GM18951 (cell line): ENCODE data around the gene LGMN.

ENCODE experiments used
- POLR2A ChIP-seq: IDR thresholded peaks from 4 replicates; pipeline ENCODE4 v1.6.1; 2011; ENCODE audit warnings: mild to moderate bottlenecking; ENCODE audit not compliant: insufficient read length, insufficient read depth; ENCODE audit errors: extremely low read depth
- in situ Hi-C: fragments of 300-500 bp; cut with MboI; formaldehyde crosslinking; loops from one replicate; pipeline ENCODE4 v1.12.0; 2022; ENCODE audit warnings: low sequenced_read_pairs, mixed read lengths, inconsistent platforms; ENCODE audit not compliant: unreplicated experiment

Gene LGMN

GRCh38 chr14:92702441-92702918 is 45.9 kb downstream of the LGMN start:
- TF ChIP-seq POLR2A = no peak
- in situ Hi-C loops = no loop called here

GRCh38 chr14:92701826-92702225 is 46.6 kb downstream of the LGMN start:
- TF ChIP-seq POLR2A = no peak
- in situ Hi-C loops = no loop called here

GRCh38 chr14:92698393-92698792 is 50.0 kb downstream of the LGMN start:
- no peak for TF ChIP-seq POLR2A
- in situ Hi-C loops = loop anchor here (25.0 kb wide), 1 partner anchor 561 kb away; no protein-coding TSS in a partner anchor

DNA sequence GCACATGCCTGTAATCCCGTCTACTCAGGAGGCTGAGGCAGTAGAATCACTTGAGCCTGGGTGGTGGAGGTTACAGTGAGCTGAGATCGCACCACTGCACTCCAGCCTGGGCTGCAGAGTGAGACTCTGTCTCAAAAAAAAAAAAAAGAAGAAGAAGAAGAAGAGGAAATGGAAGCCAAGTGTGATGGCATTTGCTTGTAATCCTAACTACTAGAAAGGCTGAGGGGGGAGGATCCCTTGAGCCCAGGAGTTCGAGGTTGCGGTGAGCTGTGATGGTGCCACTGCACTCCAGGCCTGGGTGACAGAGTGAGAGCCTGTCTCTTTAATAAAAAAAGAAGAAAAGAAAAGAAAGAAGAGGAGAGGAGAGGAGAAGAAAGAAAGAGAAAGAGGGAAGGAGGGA is 52.1 kb downstream of the LGMN start:
- in situ Hi-C loops = loop anchor here (25.0 kb wide), 1 partner anchor 559 kb away; no protein-coding TSS in a partner anchor
- no peak for TF ChIP-seq POLR2A

DNA sequence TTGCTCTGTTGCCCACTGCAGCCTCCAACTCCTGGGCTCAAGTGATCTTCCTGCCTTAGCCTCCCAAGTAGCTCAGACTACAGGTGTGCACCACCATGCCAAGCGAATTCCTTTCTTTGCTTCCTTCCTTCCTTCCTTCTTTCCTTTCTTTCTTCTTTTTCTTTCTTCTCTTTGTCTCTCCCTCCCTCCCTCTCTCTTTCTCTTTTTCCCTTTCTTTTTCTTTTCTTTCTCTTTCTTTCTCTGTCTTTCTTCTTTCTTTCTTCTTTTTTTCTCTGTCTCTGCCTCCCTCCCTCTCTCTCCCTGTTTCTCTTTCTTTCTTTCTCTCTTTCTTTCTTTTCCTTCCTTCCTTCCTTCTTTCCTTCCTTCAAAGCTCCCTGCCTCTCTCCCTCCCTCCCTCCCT is 52.9 kb downstream of the LGMN start:
- in situ Hi-C loops = loop anchor here (25.0 kb wide), 1 partner anchor 558 kb away; no protein-coding TSS in a partner anchor
- TF ChIP-seq POLR2A = no peak

GRCh38 chr14:92694807-92695206 is 53.6 kb downstream of the LGMN start:
- no peak for TF ChIP-seq POLR2A
- in situ Hi-C loops = loop anchor here (25.0 kb wide), 1 partner anchor 558 kb away; no protein-coding TSS in a partner anchor

GRCh38 chr14:92693998-92694795 is 54.2 kb downstream of the LGMN start:
- TF ChIP-seq POLR2A = no peak
- in situ Hi-C loops = loop anchor here (25.0 kb wide), 1 partner anchor 557 kb away; no protein-coding TSS in a partner anchor

- in situ Hi-C loops = loop anchor here (25.0 kb wide), 1 partner anchor 556 kb away; no protein-coding TSS in a partner anchor
Measured at GRCh38 chr14:92692822-92693226, 55.6 kb downstream of the LGMN start.

GRCh38 chr14:92690171-92691011 is 58.0 kb downstream of the LGMN start:
- TF ChIP-seq POLR2A = no peak
- in situ Hi-C loops = loop anchor here (25.0 kb wide), 1 partner anchor 553 kb away; no protein-coding TSS in a partner anchor

More at GRCh38 chr14:92692822-92693226, 55.6 kb downstream of the LGMN start:
- no peak for TF ChIP-seq POLR2A

GRCh38 chr14:92688434-92689375 is 59.7 kb downstream of the LGMN start:
- in situ Hi-C loops = loop anchor here (25.0 kb wide), 1 partner anchor 551 kb away; no protein-coding TSS in a partner anchor
- no peak for TF ChIP-seq POLR2A

DNA sequence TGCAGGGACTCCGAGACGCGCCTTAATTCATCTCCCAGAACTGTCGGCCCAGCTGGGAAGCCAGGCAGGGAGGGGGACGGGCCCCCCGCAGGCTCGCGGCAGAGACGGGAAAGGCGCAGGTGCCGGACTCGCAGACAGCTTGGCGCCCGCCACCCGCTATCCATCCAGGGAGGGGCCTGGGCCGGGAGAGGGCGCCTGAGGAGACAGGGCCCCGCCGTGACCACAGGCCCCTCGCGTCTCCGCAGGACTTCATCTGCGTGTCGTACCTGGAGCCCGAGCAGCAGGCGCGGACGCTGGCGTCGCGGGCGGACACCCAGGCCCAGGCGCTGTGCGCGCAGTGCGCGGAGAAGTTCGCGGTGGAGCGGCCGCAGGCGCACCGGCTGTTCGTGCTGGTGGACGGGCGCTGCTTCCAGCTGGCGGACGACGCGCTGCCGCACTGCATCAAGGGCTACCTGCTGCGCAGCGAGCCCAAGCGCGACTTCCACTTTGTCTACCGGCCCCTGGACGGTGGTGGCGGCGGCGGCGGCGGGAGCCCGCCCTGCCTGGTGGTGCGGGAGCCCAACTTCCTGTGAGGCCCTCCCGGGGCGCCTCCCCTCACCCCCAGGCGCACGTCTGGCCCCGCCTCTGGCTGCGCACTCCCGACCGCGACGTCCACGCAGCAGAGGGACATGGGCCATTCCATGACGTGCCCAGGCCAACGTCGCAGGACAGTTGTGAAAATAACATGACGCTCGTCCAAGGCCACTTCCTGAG is 60.6 kb downstream of the LGMN start:
- no peak for TF ChIP-seq POLR2A
- in situ Hi-C loops = loop anchor here (25.0 kb wide), 1 partner anchor 551 kb away; no protein-coding TSS in a partner anchor
